HG03520 (cell line): Measurements from ENCODE around the gene SIRT7.

Experiments used
- ATAC-seq: cut with Tn5 transposase; IDR thresholded peaks from one replicate; pipeline ENCODE4 v1.9.1; 2021; ENCODE audit warnings: mild to moderate bottlenecking, moderate library complexity; ENCODE audit not compliant: unreplicated experiment

Gene SIRT7

DNA sequence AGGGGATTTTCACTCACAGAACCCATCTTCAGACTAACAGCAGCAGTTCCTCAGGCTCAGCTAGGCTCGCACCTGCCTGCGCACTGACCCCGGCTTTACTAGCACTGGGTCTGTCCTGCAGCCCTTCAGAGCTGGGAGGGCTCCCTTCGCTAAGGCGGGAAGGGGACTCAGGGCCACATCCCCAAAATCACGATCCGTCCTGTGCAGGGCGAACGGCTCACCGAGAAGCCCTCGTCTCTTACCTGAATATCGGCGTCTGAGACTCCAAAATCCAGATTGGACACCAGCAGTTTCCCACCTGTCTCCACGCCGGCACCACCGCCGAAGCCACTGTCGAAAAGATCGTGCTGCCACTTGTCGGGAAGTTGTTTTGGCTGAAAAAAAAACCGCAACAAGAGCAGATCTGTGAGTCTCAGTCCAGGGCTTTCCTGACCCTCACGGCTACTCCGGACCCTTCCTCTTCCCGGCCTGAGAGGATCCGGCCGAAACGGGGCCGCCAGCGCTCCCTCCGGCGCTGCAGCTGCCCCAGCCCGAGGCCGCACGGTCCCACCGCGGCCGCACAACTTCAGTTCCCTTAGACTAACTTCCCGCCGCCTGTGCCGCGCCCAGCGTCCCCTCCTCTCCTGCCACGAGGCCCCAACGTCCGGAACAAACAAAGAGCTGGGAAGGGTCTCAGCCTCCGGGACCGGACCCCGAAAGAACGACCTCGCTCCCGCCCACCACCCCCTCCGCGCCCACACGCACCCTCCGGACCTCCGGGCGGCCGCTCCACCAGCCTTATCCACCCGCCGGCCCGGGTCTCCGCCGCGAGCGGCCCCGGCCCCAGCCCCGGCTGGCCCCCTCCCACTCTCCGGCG is 27.3 kb downstream of the SIRT7 start:
- peak; percentile 15 for ATAC-seq

DNA sequence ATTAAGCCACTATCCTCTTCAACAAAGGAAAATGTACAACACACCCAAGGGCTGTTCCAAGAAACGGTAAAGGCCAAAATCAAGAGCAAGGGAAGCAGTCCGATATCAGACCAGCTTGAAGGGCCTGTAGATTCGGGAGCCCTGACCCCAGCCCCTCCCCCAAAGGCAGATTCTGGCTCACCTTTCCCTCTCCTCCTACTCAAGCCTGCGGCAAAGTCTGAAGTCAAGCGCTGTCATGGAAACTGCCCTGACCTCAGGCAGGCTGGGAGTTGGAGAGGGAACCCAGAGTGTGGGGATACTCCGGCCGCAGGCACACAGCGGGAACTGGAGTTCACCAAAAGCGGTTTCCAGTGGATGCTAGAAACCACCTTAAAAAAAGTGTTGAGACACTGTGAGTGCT is 28.4 kb downstream of the SIRT7 start:
- ATAC-seq: no peak

DNA sequence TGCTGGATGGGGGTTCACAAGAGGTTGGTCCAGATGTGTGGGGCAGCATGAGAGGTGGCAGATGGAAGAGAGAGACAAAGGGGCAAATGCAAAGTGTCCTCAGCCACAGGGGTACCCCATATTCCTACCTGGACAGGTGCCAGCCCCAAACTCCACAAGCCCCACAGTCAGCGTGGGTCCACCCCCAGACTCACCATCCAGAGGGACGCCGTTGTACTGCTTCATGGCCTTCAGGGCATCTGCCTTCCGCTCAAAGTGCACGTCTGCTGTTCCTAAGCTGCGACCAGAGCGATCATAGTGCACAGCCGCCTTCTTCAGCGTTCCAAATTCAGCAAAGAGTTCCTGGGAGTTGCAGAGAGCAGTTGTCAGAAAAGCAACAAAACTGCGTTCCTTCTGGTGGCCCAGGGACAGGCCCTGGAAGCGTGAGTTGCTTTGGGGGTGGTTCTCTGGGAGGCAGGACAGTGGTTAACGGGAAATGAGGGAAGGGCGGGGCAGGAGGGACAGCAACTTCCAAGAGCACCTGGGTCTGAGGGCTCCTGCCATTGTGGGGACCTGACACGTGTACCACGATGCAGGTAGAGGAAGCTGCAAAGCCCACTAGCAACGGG is 28.9 kb downstream of the SIRT7 start:
- ATAC-seq: no peak

DNA sequence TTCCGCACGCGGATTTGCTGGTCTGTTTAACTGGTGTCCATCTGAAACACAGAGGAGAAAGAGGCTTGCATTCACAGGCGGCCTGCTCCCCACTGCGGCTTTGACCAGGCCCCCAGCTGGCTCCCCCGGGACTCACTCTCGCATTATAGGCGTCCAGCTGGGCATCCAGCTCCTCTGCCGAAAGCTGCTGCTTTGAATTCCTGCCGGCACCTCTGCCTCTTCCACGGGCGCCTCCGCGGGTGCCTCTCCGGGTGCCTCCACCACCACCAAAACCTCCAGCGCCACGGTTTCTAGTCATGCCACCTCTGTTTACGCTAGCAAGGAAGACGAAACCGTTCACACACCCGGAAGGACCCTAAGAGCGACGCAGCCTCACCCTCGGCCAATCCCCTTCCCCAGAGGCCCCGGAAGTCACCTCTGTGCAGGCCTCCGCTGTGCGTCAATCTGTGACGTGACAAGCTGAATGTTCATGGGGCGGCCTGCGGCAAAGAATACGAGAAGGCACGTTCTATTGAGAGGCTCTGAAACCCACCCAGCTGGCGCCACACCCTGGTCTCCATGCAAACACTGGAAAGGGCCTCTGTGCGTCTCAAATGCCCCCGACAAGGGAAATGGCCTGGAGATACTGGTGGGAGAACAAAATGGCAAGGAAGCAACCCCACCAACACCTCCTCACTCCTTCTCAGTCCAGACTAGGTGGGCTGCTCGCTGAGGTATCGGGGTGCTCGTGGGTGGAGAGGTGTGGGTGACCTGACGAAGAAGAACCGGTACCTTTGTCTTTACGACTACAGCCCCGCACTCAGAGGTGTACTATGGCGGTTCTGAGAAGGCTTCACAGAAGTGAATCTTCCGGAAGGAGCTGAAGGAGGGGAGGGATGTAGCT is 29.6 kb downstream of the SIRT7 start:
- no peak for ATAC-seq

DNA sequence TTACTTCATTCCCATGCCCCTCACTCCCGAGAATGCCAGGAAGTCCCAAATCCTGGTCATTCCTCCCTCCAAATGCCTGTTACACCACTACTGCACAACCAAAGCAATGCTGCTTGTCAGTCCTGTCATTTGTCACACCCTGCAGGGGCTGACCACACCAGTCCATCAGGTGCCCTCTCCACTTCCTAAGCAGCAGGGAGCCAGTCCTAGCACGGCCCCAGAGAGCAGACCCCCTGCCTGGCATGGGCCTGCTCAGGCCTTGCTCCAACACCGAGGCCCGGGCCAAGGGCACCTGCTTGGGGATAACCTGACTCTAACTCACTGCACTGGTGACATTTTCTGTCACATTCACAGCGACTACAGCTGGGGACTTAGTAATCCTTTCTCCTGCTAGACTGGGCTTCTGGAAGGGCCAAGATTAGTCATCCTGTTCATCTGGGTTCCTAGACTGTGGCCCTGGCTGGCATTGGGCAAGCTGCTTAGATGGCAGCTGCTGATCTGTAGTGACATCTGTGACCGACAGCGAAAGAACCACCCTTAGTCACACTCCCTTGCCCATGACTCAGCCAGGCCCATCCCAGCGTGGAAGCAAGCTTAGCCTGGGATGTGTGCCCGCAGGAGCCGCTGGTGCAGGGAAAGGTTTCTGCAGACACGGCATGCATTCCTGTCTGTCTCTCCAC is 32.0 kb downstream of the SIRT7 start:
- no peak for ATAC-seq

DNA sequence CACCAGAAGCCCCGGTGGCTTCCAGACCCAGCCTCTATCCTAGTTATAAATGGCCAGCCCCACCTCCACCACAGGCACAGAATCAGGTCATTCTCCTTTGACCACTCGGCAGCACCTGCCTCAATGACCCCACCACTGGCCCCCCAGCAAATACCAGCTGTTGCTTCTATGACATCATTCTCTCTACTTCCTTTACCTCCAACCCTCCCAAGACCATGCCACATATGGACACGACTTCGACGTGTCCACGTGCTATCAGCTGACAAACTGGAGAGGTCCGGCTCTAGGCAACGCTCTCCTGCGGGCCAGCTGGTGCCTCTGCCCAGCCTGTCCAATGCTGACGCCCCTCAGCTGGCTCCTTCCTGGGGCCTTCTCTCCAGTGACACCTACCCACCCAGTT is 32.5 kb downstream of the SIRT7 start:
- ATAC-seq: no peak

DNA sequence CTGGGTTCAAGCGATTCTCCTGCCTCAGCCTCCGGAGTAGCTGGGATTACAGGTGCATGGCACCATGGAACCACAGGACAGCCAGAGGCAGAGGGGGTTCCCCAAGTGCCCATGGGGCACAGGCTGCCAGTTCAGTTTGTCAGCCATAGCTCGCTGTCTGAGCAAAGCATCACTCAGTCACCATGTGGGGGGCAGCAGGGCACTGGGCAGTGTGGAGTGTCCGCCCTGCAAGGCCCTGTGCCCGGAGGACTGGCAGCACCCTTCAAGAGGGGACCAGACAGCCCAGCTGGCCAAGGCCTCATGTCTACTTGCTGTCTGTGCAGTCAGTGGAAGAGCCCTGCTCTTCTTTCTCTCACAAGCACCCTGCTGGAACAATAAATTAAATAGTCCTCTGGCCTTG is 33.0 kb downstream of the SIRT7 start:
- ATAC-seq: no peak

DNA sequence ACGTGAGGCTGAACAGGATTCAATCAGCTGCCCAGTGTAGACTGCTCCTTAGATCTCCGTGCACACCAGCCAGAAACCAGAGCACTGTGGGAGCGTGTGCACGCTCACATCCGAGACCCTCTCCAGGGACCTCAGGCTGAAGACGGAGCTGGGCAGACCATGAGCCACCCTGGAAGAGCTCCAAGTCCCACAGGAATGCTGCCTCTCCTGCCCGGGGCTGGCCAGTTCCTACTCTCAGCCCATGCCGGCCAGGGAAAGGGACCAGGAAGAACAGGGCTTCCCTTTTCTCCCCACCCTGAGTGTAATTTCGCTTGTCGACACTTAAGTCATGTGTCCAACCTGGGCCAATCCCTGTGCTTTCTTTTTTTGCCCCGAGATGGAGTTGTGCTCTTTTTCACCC is 33.5 kb downstream of the SIRT7 start:
- ATAC-seq: no peak

DNA sequence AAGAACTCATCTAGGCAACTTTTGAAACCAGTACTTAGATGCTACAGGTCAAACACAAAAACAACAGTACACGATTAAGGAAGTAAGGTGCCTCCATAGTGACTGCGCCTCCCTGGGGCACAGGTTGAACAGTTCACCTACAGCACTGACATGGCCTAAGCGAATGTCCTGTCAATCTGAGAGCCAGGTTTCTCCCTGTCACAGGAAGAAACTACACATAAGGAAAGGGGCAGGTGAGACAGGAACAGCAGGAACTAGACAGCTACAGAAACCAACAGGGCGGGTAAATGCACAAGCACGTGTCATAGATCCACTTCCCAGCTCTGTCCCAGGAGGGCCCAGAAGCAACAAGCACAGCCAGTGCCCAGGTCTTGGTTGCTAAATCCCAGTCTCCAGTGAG is 38.9 kb downstream of the SIRT7 start:
- no peak for ATAC-seq

DNA sequence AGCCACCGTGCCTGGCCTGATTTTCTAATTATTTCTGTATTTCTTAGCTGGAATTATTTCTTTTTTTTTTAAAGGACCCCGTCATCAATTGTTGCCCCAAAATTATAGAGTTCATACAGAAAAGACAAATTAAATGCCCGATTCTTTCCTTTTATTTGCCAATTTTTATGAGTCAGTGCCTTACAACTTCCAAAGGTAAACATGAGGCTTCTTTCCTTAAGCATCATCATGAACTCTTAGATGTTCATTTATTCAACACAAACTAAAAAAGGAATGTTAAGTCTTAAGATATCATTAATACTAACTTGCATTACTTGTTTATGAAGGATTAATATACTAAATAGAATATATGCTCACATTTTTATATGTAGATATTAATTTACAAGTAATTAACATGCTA is 39.7 kb downstream of the SIRT7 start:
- no peak for ATAC-seq

DNA sequence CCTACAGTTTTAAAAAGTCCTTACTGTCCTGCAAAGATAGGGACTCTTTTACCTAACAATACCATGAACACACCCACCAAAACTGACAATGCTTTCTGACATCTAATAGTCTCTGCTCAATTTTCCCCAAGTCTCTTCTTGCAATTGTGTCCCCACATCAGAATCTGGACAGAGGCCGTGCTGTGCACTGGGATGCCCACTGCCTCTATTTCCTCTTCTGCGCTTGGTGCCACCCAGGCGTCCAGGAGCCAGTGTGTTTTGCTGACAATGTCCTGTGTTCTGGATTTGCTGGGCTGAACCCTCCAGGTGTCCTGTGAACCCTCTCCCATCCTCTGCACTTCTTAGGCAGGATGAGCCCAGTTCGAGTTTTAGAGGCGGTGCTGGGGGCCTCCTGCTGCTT is 40.4 kb downstream of the SIRT7 start:
- ATAC-seq: no peak

DNA sequence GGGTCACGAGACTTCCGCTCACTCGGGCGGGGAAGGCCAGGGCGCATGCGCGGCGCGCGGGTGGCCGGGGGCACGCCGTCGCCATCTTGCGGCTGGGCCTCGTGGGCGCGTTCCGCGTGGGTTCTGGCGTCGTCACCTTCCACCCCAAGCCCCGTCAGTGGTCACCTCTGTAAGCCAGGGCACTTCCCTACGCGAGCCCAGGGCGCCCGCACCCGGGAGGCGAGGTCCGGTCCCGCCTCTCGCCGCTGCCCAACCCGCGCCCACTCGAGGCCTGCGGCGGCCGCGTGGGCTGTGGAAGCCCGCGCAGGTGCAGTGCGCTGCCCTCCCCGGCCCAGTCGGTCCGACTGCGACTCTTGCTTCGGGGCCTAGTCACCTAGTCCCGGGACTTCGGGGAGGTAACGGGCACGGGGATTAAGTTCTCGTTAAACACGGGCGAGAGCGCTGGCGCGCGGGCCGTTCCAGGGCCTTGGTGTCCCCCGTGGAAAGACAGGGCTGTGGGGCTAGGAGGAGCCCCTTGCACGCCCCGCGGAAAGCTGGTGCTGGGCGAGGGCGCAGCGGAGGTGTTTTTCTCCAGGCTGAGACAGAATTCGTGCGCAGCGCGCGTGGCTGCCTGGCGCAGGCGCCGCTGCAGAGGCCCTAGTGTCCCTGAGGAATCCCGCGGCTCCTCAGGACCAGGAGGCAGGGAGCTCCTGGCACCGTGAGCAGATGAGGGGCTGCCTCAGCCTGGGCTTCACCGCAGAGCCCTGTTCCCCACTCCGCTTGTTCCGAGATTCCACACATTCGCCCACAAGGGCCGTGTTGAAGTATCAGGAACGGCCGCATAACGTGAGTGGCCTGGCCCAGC is 46.4 kb downstream of the SIRT7 start:
- ATAC-seq: no peak

DNA sequence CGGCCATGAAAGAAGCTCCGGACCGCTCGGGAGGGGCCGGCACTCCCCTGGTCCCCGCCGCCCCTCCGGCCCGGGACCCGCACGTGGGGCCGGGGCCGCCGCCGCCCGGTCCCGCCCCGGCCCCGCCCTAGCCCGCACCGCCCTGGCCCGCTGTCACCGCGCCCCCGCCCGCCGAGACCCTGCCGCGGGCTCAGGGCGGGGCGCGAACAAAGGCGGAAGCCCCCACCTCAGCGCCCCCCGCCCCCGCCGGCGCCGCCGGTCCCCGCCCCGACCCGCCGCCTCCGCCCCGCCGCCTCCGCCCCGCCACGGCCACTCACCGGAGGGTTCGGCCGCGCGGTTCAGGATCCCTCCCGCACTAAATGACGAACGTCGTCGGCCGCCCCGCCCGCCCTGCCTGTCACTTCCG is 47.0 kb downstream of the SIRT7 start, which contains the start of gene ARHGDIA:
Gene ARHGDIA, minus strand, starts transcription at position 357 of the 406 bp plus-strand sequence. CDS start 1,407 bp downstream, outside the sequence.
- no peak for ATAC-seq

DNA sequence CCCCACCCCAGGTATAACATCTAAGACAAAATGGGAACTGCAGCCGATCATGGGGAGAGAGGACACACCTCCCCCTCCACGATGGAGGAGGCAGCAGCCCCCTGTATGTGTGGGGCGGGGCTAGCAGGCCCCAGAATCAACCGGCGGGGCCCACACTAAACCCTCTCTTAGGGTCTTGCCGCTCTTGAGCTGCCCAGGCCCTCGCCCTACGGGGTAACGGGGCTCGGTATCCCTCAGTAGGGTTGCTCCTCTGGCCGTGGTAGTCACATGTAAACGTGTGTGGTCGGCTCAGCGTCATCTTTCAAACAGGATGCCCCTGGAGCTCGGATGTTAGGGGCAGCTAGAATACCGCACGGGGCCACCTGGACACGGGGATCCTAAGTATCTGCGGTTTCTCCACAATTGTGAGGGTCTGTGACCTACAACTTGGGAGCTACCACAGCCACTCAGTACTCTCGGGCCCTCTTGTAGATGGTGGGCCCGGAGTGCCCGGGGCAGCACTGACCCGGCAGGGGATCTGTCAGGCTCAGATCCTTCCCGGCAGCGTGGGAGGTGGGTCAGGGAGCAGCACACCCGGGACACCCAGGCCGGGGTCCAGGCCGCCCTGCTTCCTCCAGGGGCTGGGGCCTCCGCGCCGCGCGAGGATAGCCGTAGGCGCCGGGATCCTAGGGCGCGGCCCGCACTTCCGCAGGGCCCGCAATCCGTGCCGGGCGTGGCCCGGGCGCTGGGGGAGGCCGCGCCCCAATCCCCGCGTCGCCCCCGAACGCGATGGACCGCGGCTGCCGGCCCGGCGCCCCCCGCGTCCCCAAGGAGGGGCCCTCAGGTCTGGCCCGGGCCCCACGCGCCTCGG is 47.6 kb downstream of the SIRT7 start:
- ATAC-seq: no peak

DNA sequence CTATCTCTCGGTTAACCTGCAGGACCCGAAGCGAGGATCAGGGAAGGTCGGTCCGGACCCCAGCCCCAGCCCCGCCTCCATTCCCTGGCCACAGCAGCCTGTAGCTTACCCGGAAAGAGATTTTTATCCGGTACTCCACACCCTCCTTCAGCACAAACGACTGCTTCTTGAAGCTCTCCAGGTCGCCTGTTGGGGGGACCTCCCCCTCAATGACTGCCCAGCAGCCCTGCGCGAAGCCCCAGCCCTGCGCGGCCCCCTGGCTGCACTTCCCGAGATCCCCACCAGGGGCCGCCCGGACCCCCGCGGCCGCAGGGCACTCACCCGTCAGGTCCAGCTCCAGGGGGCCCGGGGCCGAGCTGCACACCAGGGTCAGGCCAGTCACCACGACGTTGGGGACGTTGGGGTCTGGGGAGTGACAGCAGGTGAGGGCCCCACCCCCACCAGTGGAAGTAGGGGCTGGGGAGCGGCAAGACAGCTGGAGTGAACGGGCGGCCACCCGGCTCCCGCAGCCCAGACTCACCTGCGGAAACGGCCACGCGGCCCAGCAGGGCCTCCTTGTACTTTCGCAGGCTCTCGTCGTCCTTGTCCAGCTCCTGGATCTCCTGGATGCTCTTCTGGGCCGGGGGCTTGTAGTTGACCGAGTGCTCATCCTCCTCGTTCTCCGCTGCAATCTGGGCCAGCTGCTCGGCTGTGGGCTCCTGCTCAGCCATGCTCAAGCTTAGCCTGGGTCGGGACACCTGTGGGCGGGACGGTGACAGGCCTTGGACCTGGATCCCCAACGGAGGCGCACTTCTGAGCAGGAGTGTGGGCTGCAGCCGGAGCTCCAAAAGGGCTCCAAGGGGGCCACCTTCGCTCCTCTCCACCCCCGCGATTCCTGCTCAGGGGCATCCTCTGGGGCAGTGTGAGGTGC is 48.5 kb downstream of the SIRT7 start:
- no peak for ATAC-seq

DNA sequence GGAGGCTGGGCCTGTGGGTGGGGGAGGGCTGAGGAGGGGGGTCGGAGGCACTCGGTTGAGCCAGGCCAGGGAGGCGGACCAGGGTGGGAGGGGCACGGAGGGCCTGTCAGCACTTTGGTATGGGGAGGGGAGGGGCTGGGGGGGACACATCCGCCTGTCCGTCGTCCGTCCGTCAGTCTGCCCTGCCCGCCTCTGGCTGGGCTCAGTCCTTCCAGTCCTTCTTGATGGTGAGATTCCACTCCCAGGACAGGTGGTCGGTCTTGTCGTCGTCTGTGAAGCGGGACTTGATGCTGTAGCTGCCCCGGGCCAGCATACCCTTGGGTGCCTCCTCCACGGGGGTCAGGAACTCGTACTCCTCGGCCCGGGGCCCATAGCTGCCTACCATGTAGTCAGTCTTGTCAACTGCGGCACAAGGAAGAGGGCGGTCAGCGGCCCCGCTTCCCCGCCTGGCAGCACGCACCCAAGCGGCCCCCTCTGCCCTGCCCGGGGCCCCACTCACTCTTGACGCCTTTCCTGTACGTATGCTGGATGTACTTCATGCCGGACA is 49.2 kb downstream of the SIRT7 start:
- ATAC-seq: no peak

DNA sequence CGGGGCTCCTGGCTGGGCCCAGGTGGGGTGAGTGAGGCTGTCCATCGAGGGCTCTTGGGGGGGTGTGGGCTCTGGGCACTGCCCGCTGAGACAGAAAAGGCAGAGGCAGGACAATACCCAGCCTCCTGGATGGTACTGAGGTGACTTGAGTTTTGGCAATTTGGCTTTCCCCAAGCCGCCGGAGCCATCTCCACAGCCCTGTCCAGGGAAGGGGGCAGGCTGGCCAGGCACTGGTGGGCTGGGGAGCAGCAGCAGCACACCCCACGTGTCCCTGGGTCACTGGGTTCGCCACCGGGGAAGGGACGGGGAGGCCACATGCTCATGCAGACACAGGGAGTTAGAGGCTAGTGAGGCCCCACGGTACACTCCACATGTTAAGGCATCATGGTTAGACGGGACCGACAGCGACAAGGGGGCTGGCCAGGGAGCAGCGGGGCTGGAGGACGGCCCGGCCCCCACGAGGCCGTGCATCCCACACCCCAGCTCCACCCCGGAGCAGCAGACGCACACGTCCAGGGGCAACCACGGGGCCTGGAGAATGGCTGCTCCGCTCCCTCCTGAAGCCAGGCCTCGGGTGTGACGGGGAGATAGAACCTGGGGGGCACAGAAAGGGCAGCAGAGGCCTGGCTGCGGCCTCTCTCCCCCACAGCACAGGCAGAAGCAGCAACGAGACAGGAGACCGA is 49.8 kb downstream of the SIRT7 start:
- no peak for ATAC-seq
